ELF-1 (cell line): Measurements from ENCODE around the gene SESN1.
A peak's percentile ranks its signal among the peaks of the same experiment; 100 is the strongest.
"Not testable (repeated sequence)": the region's sequence is repeated elsewhere in the genome, so short reads cannot be mapped to it uniquely, and the experiment has no call there.

Source experiments
- DNase-seq: peaks from one replicate; pipeline ENCODE4 v3.0.0-alpha.2; 2016; ENCODE audit warnings: low read depth, low spot score

The SESN1 gene

DNA sequence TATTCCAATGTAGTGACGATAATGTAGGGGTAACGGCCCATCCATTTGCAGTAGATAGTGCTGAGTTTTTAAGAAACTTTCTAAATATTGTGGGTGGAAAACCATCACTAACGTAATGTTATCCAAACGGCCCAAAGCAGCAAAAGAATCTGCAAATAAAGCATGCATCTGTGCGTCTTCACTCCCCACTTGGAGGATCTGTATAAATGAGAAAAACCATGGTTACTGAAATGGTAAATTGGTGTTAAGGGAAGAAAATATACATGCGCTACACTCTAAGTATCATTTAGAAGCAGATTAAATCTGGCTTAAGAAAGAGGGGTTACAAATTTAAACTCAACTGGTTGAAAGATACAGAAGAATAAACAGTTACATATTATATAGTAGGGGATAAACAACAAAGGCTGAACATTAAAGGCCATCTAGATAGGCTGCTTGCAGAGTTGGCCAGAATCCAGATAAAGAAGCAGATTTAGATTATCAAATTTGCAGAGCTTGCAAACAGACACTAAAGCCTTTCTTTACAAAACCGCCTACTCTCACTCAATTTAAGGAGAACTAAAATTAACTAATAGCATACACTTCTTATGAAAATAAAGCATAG is 93.3 kb downstream of the SESN1 start:
- DNase-seq, result no peak

DNA sequence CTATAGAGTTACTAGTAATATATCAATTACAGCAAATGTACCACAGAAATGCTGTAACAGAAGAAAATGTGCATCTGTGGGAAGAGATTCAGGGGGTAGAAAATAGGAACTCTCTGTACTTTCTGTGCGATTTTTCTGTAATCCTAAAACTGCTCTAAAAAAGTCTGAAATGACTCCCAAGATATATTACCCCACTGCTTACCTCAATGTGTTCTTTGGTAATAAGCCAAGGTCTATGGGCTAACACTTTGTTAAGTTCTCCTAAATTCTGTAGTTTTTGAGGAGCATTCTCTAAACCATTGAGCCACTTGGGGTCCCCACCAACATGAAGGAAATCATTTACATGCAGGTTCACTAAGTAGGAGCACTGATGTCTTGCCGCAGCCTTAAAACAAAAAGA is 94.4 kb downstream of the SESN1 start:
- no peak for DNase-seq

DNA sequence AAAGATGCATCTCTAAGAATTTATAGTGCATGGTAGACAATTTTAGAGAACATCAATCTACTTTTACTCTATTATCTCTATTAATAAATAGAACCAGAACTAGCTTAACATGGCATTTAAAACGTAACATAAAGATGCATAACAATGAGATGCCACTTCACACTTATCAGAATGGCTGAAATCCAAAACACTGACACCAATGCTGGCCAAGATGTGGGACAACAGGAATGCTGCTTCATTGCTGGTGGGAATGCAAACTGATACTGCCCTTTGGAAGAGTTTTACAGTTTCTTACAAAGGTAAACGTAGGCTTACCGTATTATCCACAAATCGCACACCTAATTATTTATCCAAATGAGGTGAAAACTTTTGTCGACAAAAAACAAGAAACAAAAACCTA is 95.2 kb downstream of the SESN1 start:
- no peak for DNase-seq

DNA sequence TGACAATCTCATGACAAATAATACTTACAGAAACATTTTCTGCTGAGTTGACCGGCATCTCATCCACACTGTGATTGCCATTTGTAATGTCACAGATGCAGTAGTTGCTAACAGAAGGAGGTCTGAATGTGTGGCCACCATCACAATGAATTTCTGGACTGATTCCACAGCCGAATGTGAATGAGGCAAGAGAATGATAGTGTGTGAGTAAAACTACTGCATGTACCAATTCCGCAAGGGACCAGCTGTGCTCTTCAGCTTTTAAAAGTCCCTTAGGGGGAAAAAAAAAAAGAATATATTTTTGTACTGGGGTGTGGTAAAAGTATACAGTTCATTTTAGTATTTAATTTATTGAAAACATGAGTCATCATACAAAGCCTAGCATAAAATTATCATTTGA is 96.2 kb downstream of the SESN1 start:
- no peak for DNase-seq

DNA sequence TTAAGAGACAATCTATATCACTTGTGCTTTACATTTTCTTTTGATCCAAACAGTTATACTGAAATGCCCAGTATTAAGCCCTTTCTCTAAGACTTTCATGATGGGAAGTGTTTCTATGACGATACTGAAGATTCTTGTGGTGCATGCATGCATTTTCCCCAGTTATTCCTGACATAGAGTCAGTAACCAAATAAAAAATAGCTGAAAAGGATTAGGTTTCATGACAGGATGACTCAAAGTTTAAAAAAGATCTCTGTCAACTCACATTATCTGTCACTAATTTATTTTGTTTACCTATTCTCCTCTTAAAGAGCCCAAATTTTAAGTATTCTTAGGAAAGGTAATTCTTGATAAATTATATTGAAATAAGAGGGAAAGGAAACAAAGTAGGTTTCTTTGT is 98.4 kb downstream of the SESN1 start:
- no peak for DNase-seq

DNA sequence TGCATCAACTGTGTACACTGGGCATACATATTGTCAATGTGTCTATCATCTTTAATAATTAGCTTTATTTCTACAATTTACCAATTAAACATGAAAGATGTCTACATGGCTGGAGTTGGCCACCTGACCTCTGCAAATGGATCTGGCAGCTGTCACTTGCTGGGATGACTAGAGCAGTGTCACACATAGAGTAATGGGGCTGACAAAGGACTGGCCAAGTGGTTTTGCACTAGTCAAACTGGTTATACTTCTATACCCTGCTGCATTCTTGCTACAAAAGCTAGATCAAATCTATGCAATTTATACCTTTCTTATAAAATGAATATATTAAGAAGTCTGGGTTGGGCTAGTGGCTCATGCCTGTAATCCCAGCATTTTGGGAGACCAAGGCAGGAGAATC is 99.3 kb downstream of the SESN1 start:
- DNase-seq, result no peak

DNA sequence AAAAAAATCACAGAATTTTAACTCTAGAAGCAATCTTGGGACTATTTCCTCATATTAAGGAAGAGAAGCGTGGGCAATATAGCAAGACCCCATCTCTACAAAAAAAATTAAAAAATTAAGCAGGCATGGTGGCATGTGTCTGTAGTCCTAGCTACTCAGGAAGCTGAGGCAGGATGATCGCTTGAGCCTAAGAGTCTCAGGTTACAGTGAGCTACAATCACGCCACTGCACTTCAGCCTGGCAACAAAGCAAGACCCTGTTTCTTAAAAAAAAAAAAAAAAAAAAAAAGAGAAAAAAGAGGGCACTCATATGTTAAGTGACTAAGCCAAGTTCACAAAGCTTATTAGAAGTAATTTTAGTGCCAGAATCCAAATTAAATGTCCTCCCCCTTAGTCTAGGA is 100.8 kb downstream of the SESN1 start:
- no peak for DNase-seq

DNA sequence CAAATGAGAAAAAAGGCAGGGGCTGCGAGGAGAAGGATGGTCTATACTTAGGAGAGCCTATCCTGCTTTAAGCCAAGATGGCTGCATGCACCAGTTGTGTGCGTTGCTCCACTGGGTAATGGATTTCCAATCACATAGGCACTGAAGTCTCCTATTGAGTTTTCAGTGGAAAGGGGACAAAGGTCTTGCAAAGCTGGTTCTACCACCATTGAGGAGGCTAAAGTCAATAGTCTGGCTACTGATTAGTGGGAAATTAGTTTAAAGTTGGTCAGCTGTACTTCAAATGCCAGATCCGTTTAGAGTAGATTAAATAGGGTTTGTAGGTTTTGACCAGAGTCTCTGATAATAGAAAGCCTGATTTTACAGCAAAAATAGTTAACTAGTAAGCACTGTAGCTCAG is 104.9 kb downstream of the SESN1 start:
- DNase-seq, result no peak

DNA sequence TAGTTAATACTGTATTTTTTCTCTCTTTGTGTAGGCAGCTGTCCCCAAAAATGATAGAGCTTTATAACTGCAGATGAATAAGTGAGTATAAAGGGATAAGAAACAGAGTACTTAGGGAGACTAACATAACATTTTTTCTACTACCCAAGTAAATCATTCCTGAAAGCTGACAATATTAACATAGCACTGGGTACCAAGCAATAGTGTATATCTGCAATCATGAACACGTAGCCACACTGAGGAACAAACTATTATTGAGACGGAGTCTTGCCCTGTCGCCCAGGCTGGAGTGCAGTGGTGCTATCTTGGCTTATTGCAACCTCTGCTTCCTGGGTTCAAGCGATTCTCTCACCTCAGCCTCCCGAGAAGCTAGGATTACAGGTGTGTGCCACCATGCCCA is 105.9 kb downstream of the SESN1 start:
- no peak for DNase-seq

DNA sequence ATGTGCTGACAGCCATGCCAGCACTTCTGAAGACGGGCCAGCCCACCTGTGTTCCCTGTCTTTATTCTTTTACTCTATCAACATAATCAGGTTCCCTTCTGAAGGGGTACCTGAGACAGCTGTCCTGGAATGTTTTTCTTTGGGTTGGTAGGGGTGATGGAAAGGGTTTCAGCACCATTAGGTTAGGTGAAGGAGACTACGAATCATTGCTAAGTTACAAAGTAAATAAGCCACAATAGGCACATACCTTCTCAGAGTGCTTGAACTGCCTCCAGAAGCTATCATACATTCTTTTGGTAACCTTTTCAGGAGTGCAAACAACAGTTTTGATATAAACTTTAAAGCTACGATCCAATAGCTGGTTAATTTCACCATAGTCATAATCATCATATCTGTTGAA is 106.3 kb downstream of the SESN1 start:
- no peak for DNase-seq

DNA sequence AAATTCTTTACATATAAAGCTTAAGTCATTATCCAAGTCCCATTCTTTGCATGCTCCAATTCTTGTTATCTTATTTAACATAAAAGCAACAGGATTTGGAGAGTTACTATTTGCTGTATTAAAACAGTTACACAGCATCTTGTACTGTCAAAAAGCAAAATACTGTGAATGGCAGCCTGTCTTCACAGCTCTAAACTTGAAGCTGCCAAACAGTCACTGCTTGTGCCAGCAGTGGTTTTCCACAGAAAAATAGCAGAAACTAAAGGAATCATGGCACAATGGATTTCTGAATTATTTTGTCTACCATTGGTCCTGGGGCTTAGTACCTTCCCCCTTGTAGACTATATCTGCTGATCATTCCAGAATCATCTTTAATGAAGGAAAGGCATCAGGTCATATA is 107.5 kb downstream of the SESN1 start:
- no peak for DNase-seq

DNA sequence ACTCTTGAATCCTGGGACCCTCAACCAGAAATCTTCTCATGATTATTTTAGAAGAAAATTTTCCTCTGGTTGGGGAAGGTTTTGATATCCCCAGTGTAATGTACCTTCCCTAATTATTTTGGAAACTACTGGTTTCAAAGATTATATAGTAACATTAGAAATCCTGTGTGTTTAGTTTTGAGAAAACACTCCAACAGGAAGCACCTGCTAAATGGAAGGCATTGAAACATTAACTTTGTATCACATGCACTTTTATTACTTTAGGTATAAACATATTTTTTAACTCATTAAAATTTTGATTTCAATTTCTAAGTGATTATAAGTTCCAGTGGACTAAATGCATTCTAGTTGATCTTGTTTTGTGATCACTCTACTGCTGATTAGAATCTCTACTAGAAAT is 109.3 kb downstream of the SESN1 start:
- no peak for DNase-seq

DNA sequence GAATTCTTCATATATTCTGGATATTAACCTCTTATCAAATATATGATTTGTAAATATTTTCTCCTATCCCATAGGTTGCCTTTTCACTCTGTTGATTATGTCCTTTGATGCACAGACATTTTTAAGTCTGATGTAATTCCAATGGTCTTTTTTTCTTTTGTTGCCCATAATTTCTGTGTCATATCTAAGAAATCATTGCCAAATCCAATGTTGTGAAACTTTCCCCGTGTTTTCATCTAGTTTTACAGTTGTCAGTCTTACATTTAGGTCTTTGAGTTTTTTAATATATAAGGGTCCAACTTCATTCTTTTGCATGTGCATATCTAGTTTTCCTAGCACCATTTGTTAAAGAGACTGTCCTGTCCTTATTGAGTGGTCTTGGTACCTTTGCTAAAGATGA is 111.5 kb downstream of the SESN1 start:
- no peak for DNase-seq

DNA sequence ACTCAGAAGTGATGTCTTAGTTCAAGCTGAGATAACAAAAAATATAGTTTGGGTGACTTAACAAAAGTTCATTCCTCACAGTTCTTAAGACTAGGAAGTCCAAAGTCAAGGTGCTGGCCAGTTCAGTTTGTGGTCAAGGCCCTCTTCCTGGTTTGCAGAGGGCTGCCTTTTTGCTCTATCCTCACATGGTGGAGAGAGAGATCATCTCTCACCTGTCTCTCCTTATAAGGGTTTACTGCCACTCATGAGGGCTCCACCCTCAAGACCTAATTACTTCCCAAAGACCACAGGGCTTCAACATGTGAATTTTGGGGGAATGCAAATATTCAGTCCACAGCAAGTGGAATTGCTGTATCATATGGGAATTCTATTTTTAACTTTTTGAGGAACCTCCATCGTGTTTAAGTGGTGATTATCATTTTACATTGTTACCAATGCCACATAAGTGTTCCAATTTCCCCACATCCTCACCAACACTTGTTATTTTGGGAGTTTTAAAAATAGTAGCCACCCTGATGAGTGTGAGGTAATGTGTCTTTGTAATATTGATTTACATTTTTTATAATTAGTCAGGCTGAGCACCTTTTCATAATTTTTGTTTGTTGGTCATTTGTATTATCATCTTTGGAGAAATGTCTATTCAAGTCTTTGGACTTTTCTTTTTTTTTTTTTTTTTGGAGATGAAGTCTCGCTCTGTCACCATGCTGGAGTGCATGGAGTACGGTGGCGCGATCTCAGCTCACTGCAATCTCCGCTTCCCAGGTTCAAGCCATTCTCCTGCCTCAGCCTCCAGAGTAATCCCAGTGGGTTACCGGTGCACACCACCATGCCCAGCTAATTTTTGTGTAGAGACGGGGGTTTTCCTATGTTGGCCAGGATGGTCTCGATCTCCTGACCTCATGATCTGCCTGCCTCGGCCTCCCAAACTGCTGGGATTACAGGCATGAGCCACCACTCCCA is 112.2 kb downstream of the SESN1 start:
- no peak for DNase-seq

DNA sequence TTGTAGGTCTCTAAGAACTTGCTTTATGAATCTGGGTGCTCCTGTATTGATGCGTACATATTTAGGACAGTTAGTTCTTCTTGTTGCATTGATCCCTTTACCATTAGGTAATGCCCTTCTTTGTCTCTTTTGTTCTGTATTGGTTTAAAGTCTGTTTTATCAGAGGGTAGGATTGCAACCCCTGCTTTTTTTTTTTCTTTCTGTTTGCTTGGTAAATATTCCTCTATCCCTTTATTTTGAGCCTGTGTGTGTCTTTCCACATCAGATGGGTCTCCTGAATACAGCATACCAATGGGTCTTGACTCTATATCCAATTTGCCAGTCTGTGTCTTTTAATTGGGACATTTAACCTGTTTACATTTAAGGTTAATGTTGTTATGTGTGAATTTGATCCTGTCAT is 116.0 kb downstream of the SESN1 start:
- not testable (repeated sequence) for DNase-seq

DNA sequence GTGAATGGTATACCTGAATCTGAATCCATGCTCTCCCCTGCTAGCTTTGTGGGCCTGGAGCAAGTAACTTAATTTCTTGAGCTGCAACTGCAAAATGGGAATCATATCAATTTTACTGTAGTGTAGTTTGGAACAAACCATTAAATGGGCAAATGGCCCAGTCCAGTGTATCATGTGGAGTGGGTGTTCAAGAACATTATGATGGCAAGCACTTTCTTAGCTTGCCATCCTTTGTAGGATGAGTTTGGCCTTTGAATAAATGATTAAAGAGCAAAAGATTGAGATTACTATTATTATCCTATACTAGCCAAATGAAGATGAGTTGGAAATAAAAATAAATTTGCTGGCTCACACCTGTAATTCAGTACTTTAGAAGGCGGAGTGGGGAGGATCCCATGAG is 120.4 kb downstream of the SESN1 start:
- DNase-seq, result no peak

DNA sequence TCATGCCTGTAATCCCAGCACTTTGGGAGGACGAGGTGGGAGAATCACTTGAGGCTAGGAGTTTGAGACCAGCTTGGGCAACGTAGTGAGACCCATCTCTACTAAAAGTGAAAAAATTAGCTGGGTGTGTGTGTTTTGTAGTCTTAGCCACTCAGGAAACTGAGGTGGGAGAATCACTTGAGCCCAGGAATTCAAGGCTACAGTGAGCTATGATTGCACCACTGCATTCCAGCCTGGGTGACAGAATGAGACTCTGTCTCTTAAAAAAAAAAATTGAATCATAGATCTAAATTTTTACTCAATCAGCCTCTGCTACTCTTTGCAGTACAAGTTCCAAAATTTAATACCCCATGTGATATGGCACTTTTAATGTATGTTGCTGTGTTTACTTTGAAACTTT is 124.9 kb downstream of the SESN1 start:
- no peak for DNase-seq

DNA sequence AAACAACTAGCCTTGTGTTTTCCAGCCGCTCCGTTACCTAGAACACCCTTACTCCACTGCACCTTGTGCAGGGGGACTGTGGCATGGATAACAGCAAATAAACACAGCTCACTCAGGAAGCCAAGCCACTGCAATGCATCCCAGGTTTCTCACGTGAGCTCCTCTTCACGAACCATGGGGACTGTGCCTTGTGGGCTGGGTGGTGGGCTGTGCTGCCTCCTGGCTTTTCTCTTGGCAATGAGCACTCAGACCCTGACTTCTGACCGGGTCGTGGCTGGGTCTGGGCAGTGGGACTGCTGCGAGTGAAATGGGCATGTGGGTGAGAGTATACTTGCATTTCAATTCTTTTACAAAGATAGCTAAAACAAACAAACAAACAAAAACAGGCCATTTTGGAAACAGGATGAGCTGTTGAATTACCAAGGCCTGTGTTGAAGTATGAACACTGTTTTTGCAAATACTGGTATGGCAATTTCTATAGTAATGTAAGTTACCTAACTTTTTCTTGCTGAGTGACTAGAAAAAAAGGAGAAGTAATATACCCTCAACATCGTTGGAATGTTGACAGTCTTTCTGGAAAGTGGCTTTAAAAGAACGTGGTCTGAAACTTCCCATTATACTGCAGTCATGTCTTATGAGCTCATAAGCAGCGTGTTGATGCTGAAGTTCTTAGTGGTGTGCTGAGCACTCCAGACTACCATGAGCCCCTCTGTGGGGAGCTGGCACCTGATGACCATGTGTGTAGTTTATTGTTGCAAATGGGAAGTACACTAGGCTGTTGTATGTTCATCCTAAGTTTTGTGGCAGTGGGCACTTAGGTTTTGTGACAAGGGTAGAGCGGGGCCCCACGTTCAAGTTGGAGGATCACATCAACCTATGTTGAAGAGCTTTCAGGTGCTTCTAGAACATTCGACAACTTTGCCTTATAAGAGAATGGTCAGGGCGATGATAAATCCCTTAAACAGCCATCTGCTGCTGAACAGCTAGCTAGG is 126.0 kb downstream of the SESN1 start:
- peak; percentile 46 for DNase-seq

DNA sequence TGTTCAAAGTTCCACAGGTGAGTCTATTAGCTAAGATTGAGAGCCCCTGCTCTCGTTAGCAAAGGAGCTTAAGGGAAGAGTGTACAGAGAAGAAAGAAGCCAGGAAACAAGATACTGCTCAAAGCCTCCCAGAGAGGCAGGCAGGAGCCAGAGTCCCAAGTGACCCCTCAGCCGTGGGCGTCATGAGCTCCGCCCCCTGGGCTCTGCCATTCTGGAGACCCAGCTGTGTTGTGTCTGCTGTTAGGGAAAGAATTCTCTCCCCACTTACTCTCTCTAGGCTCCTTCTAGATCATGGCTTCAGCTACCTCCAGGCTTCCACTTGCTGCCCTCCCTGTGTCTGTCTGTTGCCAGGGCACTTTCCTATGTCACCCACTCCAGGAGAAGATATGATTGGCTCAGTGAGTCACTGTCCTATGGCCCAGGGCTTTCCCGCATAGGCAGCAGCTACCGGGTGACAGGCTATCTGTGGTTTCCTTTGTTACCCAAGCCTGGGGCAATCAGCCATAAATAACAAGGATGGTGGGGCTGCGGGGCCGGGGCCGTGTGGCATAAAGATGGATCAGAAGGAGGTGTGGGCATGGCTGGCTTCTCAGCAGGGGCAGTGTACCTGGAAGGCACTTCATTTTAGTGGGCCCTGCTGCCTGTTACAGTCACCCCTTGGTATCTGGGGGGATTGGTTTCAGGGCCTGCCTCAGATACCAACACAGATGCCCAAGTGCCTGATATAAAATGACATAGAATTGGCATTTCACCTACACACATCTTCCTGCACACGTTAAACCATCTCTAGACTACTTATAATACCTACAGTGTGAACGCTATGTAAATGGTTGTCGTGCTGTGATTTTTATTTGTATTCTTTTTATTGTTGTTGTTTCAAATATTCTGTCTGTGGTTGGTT is 127.5 kb downstream of the SESN1 start:
- DNase-seq, result peak; percentile 88

DNA sequence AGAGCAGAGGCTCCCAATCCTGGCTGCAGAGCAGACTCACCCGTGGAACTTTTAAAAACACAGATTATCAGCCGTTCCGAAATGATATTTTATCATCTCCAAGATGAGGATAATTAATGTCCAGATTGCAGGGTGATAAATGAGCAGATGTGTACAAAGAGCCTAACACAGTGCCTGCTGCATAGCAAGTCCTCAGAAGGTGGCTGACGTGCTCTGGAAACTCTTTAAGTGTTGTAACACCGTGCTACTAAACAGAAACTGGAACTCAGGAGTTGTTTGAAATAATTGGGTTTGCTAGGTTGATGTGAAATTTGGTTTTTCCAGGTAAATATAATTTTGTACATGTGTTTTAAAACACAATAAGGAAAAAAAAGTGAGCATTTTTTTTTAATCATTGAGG is 128.4 kb downstream of the SESN1 start:
- DNase-seq, result no peak

DNA sequence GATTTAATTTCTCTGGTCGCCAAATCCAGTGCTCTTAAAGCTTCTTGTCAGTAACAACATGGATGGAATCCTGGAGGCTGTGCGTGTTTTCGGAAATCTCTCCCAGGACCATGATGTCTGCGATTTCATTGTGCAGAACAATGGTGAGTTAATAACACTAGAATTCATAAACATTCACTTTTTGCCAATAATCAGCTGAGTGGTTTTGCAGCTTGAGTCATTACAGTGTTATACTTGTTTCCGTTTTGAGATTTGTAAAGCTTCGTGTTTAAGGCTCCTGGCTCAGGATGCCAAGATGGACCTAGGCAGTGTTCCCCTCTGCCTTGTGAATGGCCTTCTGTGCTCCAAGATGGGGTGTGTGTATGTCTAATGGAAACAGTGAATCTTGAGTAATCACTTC is 132.7 kb downstream of the SESN1 start:
- DNase-seq, result no peak
